SK-N-SH treated with all-trans-retinoic acid at 6 μM for 48 hours (cell line): Measurements from ENCODE around the gene LPAR2.

Source experiments
- ATAC-seq: fragments of 200-7000 bp; cut with Tn5 transposase; 3 replicates; pipeline ENCODE4 v1.9.1; 2020; ENCODE audit warnings: mild to moderate bottlenecking, moderate library complexity
- BACH2 ChIP-seq: fragments of 250-450 bp; sonication (Bioruptor Pico); IDR thresholded peaks from 2 replicates; pipeline ENCODE4 v1.9.0; 2021; ENCODE audit warnings: mild to moderate bottlenecking, borderline replicate concordance
- CREB5 ChIP-seq: fragments of 250-450 bp; sonication (Bioruptor Pico); IDR thresholded peaks from 2 replicates; pipeline ENCODE4 v1.5.1; 2020; ENCODE audit warnings: low read depth, mild to moderate bottlenecking, moderate library complexity
- CSDC2 ChIP-seq: fragments of 250-450 bp; sonication (Bioruptor Pico); IDR thresholded peaks from 2 replicates; pipeline ENCODE4 v1.5.0; 2020; ENCODE audit warnings: mild to moderate bottlenecking, moderate library complexity
- CSRNP3 ChIP-seq: fragments of 250-450 bp; sonication (Bioruptor Pico); IDR thresholded peaks from 2 replicates; pipeline ENCODE4 v1.5.1; 2021; ENCODE audit warnings: mild to moderate bottlenecking, moderate library complexity
- ESRRG ChIP-seq: fragments of 250-450 bp; sonication (Bioruptor Pico); IDR thresholded peaks from 2 replicates; pipeline ENCODE4 v1.6.1; 2021; ENCODE audit warnings: mild to moderate bottlenecking
- GLIS3 ChIP-seq: fragments of 250-450 bp; sonication (Bioruptor Pico); IDR thresholded peaks from 2 replicates; pipeline ENCODE4 v1.5.0; 2020; ENCODE audit warnings: mild to moderate bottlenecking, moderate library complexity
- OSR1 ChIP-seq: fragments of 250-450 bp; sonication (Bioruptor Pico); IDR thresholded peaks from 2 replicates; pipeline ENCODE4 v1.8.0; 2022; ENCODE audit warnings: moderate library complexity, mild to moderate bottlenecking, inconsistent platforms
- POU6F1 ChIP-seq: fragments of 250-450 bp; sonication (Bioruptor Pico); IDR thresholded peaks from 2 replicates; pipeline ENCODE4 v1.8.0; 2021; ENCODE audit warnings: low read depth, mild to moderate bottlenecking, moderate library complexity, borderline replicate concordance
- PPARA ChIP-seq: fragments of 250-450 bp; sonication (Bioruptor Pico); IDR thresholded peaks from 2 replicates; pipeline ENCODE4 v1.5.0; 2020; ENCODE audit warnings: mild to moderate bottlenecking, borderline replicate concordance
- RARB ChIP-seq: fragments of 250-450 bp; sonication (Bioruptor Pico); IDR thresholded peaks from 2 replicates; pipeline ENCODE4 v1.8.0; 2021; ENCODE audit warnings: mild to moderate bottlenecking, moderate library complexity
- SNAI2 ChIP-seq: fragments of 250-450 bp; sonication (Bioruptor Pico); IDR thresholded peaks from 2 replicates; pipeline ENCODE4 v1.5.0; 2020; ENCODE audit warnings: mild to moderate bottlenecking, moderate library complexity
- TOX ChIP-seq: fragments of 250-450 bp; sonication (Bioruptor Pico); IDR thresholded peaks from 2 replicates; pipeline ENCODE4 v1.8.0; 2021; ENCODE audit warnings: mild to moderate bottlenecking, moderate library complexity, borderline replicate concordance
- TSHZ2 ChIP-seq: fragments of 250-450 bp; sonication (Bioruptor Pico); IDR thresholded peaks from 2 replicates; pipeline ENCODE4 v1.5.0; 2020; ENCODE audit warnings: mild to moderate bottlenecking, moderate library complexity
- ZC3H10 ChIP-seq: fragments of 250-450 bp; sonication (Bioruptor Pico); IDR thresholded peaks from 2 replicates; pipeline ENCODE4 v1.5.1; 2021; ENCODE audit warnings: mild to moderate bottlenecking, moderate library complexity
- ZFP3 ChIP-seq: fragments of 250-450 bp; sonication (Bioruptor Pico); IDR thresholded peaks from 2 replicates; pipeline ENCODE4 v1.5.0; 2020; ENCODE audit warnings: mild to moderate bottlenecking, moderate library complexity
- ZFP30 ChIP-seq: fragments of 450-650 bp; formaldehyde crosslinking; IDR thresholded peaks from 2 replicates; pipeline ENCODE4 v1.5.0; 2022; ENCODE audit warnings: mild to moderate bottlenecking, moderate library complexity
- ZNF565 ChIP-seq: fragments of 450-650 bp; formaldehyde crosslinking; conservative IDR thresholded peaks from 2 replicates; pipeline ENCODE4 v1.5.0; 2020; ENCODE audit warnings: low read depth, mild to moderate bottlenecking, moderate library complexity
- ZNF70 ChIP-seq: fragments of 450-650 bp; formaldehyde crosslinking; IDR thresholded peaks from 2 replicates; pipeline ENCODE4 v1.5.0; 2020; ENCODE audit warnings: mild to moderate bottlenecking, moderate library complexity
- ZNF8 ChIP-seq: fragments of 450-650 bp; formaldehyde crosslinking; IDR thresholded peaks from 2 replicates; pipeline ENCODE4 v1.5.0; 2020; ENCODE audit warnings: mild to moderate bottlenecking, moderate library complexity
- TF ChIP-seq, protein P1 (sequence below): fragments of 250-450 bp; sonication (Bioruptor Pico); IDR thresholded peaks from 2 replicates; pipeline ENCODE4 v1.8.0; 2020; ENCODE audit warnings: mild to moderate bottlenecking, moderate library complexity, borderline replicate concordance

The LPAR2 gene

GRCh38 chr19:19655051-19655594 lies 27.1 kb upstream of the LPAR2 start:
- TF ChIP-seq BACH2 (CRISPR knock-in tag) (no peak), TOX (no peak), ZNF70 (CRISPR knock-in tag) (no peak), ZC3H10 (CRISPR knock-in tag) (no peak), ZFP3 (CRISPR knock-in tag) (no peak), CREB5 (CRISPR knock-in tag) (no peak), GLIS3 (CRISPR knock-in tag) (no peak), OSR1 (no peak), SNAI2 (no peak)
- TF ChIP-seq, protein P1, sequence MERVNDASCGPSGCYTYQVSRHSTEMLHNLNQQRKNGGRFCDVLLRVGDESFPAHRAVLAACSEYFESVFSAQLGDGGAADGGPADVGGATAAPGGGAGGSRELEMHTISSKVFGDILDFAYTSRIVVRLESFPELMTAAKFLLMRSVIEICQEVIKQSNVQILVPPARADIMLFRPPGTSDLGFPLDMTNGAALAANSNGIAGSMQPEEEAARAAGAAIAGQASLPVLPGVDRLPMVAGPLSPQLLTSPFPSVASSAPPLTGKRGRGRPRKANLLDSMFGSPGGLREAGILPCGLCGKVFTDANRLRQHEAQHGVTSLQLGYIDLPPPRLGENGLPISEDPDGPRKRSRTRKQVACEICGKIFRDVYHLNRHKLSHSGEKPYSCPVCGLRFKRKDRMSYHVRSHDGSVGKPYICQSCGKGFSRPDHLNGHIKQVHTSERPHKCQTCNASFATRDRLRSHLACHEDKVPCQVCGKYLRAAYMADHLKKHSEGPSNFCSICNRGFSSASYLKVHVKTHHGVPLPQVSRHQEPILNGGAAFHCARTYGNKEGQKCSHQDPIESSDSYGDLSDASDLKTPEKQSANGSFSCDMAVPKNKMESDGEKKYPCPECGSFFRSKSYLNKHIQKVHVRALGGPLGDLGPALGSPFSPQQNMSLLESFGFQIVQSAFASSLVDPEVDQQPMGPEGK = no peak
- ATAC-seq = no peak

DNA sequence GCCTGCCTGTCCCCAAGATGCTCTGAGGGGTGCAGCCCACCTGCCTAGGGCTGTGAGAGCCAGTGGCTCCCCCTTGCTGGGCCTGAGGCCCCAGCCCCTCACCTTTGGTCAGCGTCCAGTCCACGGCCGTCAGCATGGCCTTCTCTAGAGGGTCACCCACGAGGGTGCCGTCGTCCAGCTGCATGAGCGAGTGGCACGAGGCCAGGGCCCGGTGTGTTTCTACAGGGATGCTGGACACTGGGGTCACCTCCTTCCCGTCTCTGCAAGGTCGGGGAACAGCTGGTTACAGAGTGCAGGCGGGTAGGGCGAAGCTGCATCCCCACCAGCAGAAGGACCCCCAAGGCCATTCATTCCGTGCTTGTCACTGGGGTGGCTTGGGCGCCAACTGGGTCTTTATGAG lies 26.4 kb upstream of the LPAR2 start:
- no peak for ATAC-seq
- TF ChIP-seq GLIS3 (CRISPR knock-in tag) = no peak
- no peak for TF ChIP-seq CSRNP3 (CRISPR knock-in tag)
- no peak for TF ChIP-seq ZFP3 (CRISPR knock-in tag)
- no peak for TF ChIP-seq TSHZ2
- no peak for TF ChIP-seq CSDC2 (CRISPR knock-in tag)
- no peak for TF ChIP-seq BACH2 (CRISPR knock-in tag)
- TF ChIP-seq SNAI2 = no peak
- TF ChIP-seq ZNF565 (CRISPR knock-in tag) = no peak
- no peak for TF ChIP-seq RARB (CRISPR knock-in tag)
- TF ChIP-seq POU6F1 (CRISPR knock-in tag) = no peak
- TF ChIP-seq ZNF8 (CRISPR knock-in tag) = no peak

DNA sequence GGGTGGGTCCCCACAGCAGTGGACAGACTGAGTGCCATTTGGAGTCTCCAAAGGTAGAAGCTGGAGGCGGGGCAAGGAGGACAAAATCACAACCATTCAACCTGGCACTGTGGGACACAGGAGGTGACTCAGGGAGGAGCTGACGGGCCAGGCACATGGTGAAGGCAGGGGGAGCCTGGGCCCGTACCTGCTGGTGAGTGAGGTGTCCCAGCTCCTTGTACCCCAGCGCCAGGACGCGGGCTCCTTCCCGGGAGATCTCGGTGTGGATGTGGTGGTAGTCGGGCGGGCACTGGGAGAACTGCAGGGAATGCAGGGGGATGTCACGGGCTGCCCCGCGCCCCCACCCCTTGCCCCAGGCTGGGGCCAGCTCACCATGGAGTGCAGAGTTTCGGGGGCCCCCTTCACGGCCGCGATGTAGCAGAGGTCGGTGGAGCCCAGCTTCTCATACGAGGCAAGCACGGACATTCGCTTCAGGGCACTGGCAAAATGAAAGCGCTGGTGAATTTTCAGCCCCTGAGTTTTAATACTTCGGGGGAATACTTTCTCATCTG lies 25.7 kb upstream of the LPAR2 start:
- no peak for ATAC-seq
- TF ChIP-seq GLIS3 (CRISPR knock-in tag) = no peak
- no peak for TF ChIP-seq PPARA (CRISPR knock-in tag)
- no peak for TF ChIP-seq BACH2 (CRISPR knock-in tag)
- TF ChIP-seq CSRNP3 (CRISPR knock-in tag) = no peak
- no peak for TF ChIP-seq ESRRG (CRISPR knock-in tag)
- no peak for TF ChIP-seq TOX
- no peak for TF ChIP-seq ZFP30 (CRISPR knock-in tag)
- TF ChIP-seq TSHZ2 = no peak
- TF ChIP-seq, all 23 proteins: peak for 0
